ENCODE measurements around the gene LRSAM1.

LRSAM1 gene

GRCh38 chr9:127444921-127445850 lies 6.1 kb upstream of the LRSAM1 start:
- no peak overlapping the region for H3K4me3 ChIP-seq (ENCODE audit: low read length)
- peak; percentile 6; the same call in 1 of the 2 replicates for TF ChIP-seq ZNF274 (IDR thresholded peaks at IDR 0.05; ENCODE audit: low read depth, low read length)

DNA sequence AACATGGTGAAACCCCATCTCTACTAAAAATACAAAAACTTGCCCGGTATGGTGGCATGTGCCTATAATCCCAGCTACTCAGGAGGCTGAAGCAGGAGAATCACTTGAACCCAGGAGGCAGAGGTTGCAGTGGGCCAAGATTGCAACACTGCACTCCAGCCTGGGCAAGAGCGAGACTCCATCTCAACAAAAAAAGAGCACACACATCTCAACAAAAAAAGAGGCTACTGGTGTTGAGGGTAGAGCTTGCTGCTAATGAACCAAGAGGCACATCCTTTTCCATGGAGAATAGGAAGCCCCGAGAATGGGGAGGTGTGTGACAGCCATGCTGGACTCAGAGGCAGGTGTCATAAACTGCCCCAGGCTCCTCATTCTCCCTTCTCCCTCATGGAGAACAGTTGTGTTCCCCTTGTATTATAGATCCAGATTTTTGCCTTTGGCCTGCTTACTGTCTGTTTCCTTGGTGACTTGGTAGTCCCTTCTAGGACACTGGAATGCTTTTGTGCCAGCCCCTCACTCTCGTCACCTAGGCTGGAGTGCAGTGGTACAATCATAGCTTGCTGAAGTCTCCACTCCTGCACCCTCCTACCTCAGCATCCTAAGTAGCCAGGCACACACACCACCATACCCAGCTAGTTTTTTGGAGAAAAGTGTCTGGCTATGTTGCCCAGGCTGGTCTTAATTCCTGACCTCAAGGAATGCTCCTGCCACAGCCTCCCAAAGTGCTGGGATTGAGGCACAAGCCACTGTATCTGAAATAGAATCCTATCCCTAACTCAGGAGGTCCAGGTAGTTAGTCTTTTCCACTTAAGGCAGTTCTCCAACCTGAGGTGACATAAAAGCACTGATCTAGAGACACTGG lies 5.2 kb upstream of the LRSAM1 start:
- no peak overlapping the region for H3K4me3 ChIP-seq (ENCODE audit: low read length)
- no peak for TF ChIP-seq ZNF274 (IDR thresholded peaks at IDR 0.05; ENCODE audit: low read depth, low read length)

DNA sequence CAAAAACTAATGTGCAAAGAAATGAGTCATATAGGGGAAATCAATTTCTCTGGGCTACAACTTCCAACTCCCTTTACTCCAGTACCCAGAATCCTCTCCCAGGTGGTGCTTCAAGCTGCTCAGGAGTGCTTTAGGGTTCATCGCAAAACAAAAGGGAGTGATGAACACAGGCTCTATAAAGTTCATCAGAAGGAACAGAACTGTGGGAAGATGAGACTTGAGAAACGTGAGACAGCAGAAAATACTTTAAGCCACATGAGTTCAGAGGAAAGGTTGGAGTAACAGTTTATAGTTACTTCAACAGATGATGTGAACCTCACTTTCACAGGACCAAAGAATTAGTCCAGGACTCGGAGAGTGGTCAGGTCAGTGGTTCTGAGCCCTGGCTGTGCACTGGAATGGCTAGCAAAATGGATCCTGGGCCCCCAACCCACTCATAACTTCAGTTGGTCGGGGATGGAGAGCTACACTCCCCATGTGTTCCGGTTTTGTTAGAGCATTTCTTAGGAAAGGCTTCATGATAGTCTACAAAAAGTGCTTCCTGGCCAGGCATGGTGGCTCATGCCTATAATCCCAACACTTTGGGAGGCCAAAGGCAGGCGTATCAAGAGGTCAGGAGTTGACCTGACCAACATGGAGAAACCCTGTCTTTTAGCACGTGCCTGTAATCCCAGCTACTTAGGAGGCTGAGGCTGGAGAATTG lies 4.4 kb upstream of the LRSAM1 start:
- no peak for TF ChIP-seq ZNF274 (IDR thresholded peaks at IDR 0.05; ENCODE audit: low read depth, low read length)
- no peak overlapping the region for H3K4me3 ChIP-seq (ENCODE audit: low read length)

DNA sequence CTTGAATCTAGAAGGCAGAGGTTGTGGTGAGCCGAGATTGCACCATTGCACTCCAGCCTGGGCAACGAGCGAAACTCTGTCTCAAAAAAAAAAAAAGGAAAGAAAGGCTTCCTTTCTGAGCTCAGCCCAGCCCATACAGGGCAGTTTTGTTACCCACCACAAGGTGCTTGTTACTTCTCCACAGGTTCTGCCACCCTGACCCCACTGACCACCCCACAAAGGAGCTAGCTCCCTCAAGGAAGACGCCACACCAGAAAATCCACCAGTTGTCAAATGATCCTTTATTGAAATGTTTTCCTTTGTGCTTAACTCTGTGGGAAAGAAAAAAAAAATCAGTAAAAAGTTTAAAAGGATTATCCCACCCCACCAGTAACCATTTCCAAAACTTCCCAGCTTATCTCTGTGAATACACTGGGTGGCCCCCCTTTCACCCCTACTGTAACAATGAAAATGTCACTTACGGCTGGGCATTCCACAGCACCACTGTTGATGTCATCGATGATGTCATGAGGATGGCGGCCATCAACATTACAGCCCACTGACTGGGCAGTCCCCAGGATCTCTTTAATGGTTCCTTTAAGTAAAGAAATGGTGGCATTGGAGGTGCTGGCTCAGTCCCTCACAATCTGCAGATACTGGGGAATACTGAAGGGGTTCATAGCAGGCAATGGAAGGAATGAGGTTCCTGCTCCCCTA lies 3.7 kb upstream of the LRSAM1 start:
- TF ChIP-seq ZNF274 (IDR thresholded peaks at IDR 0.05; ENCODE audit: low read depth, low read length): no peak
- no peak overlapping the region for H3K4me3 ChIP-seq (ENCODE audit: low read length)

DNA sequence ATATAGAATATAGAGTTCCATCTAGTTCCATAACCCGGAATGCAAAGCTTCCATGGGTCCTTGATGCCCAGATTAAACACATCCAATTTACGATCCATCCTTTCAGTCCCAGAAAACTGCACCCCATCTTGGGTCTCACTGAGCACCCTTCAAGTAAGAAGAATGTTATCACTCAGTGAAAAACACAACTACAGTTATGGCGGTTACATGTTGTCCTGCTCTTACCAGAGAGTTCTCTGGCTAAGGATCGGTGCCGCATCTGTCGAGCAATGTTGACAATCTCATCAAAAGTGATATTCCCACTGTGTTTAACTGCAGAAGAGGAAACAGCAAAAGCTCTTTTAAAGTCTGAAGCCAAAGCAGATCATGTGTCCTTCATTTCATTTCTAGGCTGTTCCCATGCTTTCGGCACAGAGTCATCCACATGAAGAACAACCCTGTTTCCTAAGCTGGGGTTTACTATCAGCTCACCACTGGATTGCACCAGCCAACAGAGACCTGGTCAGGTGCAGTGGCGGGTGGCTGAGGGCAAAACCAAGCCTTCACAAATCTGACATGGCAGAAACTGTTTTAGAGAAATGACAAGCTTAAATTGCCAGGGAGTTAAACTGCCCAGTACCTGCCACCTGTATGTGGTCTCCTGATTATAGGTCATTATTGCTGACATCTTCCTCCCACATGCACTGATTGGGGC lies 3.1 kb upstream of the LRSAM1 start:
- H3K4me3 ChIP-seq (ENCODE audit: low read length): peak overlapping the region; percentile 99; the same call in 1 of the 2 replicates
- TF ChIP-seq ZNF274 (IDR thresholded peaks at IDR 0.05; ENCODE audit: low read depth, low read length): no peak

GRCh38 chr9:127449332-127449966 lies 1.9 kb upstream of the LRSAM1 start:
- peak overlapping the region; percentile 99 for H3K4me3 ChIP-seq (ENCODE audit: low read length)
- TF ChIP-seq ZNF274 (IDR thresholded peaks at IDR 0.05; ENCODE audit: low read depth, low read length): no peak

- peak overlapping the region; percentile 99 for H3K4me3 ChIP-seq (ENCODE audit: low read length)
- TF ChIP-seq ZNF274 (IDR thresholded peaks at IDR 0.05; ENCODE audit: low read depth, low read length): no peak
These were observed 1.0 kb upstream of the LRSAM1 start for GRCh38 chr9:127450243-127450760.

GRCh38 chr9:127451608-127451857 lies 223 bp downstream of the LRSAM1 start:
- no peak for TF ChIP-seq ZNF274 (IDR thresholded peaks at IDR 0.05; ENCODE audit: low read depth, low read length)
- H3K4me3 ChIP-seq (ENCODE audit: low read length): peak overlapping the region; percentile 99

GRCh38 chr9:127451858-127452656 lies 747 bp downstream of the LRSAM1 start:
- peak overlapping the region; percentile 99 for H3K4me3 ChIP-seq (ENCODE audit: low read length)
- TF ChIP-seq ZNF274 (IDR thresholded peaks at IDR 0.05; ENCODE audit: low read depth, low read length): no peak

- TF ChIP-seq ZNF274 (IDR thresholded peaks at IDR 0.05; ENCODE audit: low read depth, low read length): no peak
- H3K4me3 ChIP-seq (ENCODE audit: low read length): no peak overlapping the region; the same call in 1 of the 2 replicates
These were observed 1.4 kb downstream of the LRSAM1 start for GRCh38 chr9:127452691-127453090.

- H3K4me3 ChIP-seq (ENCODE audit: low read length): no peak overlapping the region
- TF ChIP-seq ZNF274 (IDR thresholded peaks at IDR 0.05; ENCODE audit: low read depth, low read length): no peak
These were observed 4.1 kb downstream of the LRSAM1 start for GRCh38 chr9:127455324-127455992.
